K562 (cell line): ENCODE data around the gene ARHGEF4. TPM values are rescaled to one million over a fixed set of nuclear protein-coding genes. Genes with fewer than 3 reads are reported as not detected.

Source experiments
- ATAC-seq: fragments of 200-7000 bp; cut with Tn5 transposase; 3 replicates; pipeline ENCODE4 v1.9.1; 2020; ENCODE audit warnings: moderate library complexity
- BruUV-seq: library from RNA; stranded (reverse); fragments of 400-500 nt; replicated peaks from 2 replicates; lab custom pipeline; 2021; lab: Mats Ljungman, UMichigan
- CTCF ChIA-PET: fragments of 300-600 bp; formaldehyde crosslinking; extraction: SDS; loops from one replicate; lab custom pipeline; 2021; ENCODE audit warnings: low intra/inter-chr PET ratio; lab: Yijun Ruan, JAX
- POLR2A ChIA-PET: fragments of 300-600, 350-650 bp; sonication (Branson Sonifier 250); formaldehyde crosslinking; extraction: SDS; loops from one replicate; lab custom pipeline; 2021; ENCODE audit warnings: antibody characterized with exemption, inconsistent platforms; lab: Yijun Ruan, JAX
- DNase-seq, 4 experiments: peaks; one replicate each; pipeline versions ENCODE4 v3.0.0 to v3.0.0-alpha.2; 2011 to 2018; ENCODE audit warnings: low spot score in 3 of 4, mixed read lengths in 3 of 4; ENCODE audit errors: extremely low read depth in 1 of 4
- FAIRE-seq: peaks from 2 replicates; lab custom pipeline; 2011; peaks lifted over from hg19 to GRCh38; lab: Jason Lieb, UNC
- H2AFZ ChIP-seq: 2 replicates; pipeline ENCODE4 v1.6.0; 2011; ENCODE audit warnings: low read depth, low read length, control low read depth, inconsistent platforms
- H3K27ac ChIP-seq: fragments of 200-600 bp; 3 replicates; pipeline ENCODE4 v1.8.0; 2011; ENCODE audit warnings: low read depth, mild to moderate bottlenecking, control low read depth, inconsistent platforms, low read length, moderate library complexity, mixed read lengths; ENCODE audit errors: extremely low read depth
- H3K27me3 ChIP-seq, 2 experiments: fragments of 300-600 bp in 1 of 2; 2 replicates in 1 of 2; 3 replicates in 1 of 2; pipeline versions ENCODE4 v1.6.0 to v1.8.0; 2011; ENCODE audit warnings: inconsistent platforms in 2 of 2, low read length in 2 of 2, mild to moderate bottlenecking in 1 of 2, mixed read lengths in 1 of 2, moderate library complexity in 1 of 2; ENCODE audit not compliant: control insufficient read depth in 2 of 2, insufficient read depth in 2 of 2
- H3K36me3 ChIP-seq: fragments of 300-600 bp; 3 replicates; pipeline ENCODE4 v1.8.0; 2011; ENCODE audit warnings: mild to moderate bottlenecking, low read length, inconsistent platforms; ENCODE audit not compliant: control insufficient read depth, insufficient read depth
- H3K4me1 ChIP-seq, 2 experiments: fragments of 200-600 bp in 1 of 2; replicated peaks in 1 of 2; 2 replicates in 1 of 2; 3 replicates in 1 of 2; pipeline versions ENCODE4 v1.5.1 to v1.8.0; 2011; ENCODE audit warnings: inconsistent platforms in 2 of 2, low read length in 2 of 2, mild to moderate bottlenecking in 1 of 2, mixed read lengths in 1 of 2, moderate library complexity in 1 of 2; ENCODE audit not compliant: control insufficient read depth in 2 of 2, insufficient read depth in 2 of 2
- H3K4me2 ChIP-seq: 2 replicates; pipeline ENCODE4 v1.6.1; 2011; ENCODE audit warnings: low read length, control low read depth, inconsistent platforms, mixed read lengths; ENCODE audit not compliant: insufficient read depth
- H3K4me3 ChIP-seq: fragments of 200-600 bp; sonication (generic), shearing (Covaris generic); 2 replicates; pipeline ENCODE4 v1.5.1; 2016; ENCODE audit warnings: control low read depth, inconsistent platforms
- H3K79me2 ChIP-seq: fragments of 200-600 bp; 3 replicates; pipeline ENCODE4 v1.8.0; 2011; ENCODE audit warnings: low read length, inconsistent platforms; ENCODE audit not compliant: control insufficient read depth, insufficient read depth
- H3K9ac ChIP-seq, 2 experiments: 2 replicates each; pipeline versions ENCODE4 v1.6.0 to v1.6.1; 2011; ENCODE audit warnings: low read depth in 2 of 2, low read length in 2 of 2, control low read depth in 1 of 2, inconsistent platforms in 1 of 2, mild to moderate bottlenecking in 1 of 2, mixed read lengths in 1 of 2; ENCODE audit not compliant: insufficient read depth in 1 of 2
- H3K9me1 ChIP-seq: one replicate; pipeline ENCODE4 v1.6.0; 2011; ENCODE audit warnings: inconsistent platforms, mild to moderate bottlenecking, low read length, moderate library complexity; ENCODE audit not compliant: control insufficient read depth, insufficient read depth
- H3K9me3 ChIP-seq: replicated peaks from 2 replicates; pipeline ENCODE4 v1.5.1; 2011; ENCODE audit warnings: low read depth, low read length, inconsistent platforms; ENCODE audit not compliant: control insufficient read depth, insufficient read depth
- H4K20me1 ChIP-seq: replicated peaks from 2 replicates; pipeline ENCODE4 v1.6.1; 2011; ENCODE audit warnings: low read length, inconsistent platforms, mixed read lengths; ENCODE audit not compliant: control insufficient read depth, insufficient read depth
- PBX2 ChIP-seq, 2 experiments: IDR thresholded peaks in 1 of 2; conservative IDR thresholded peaks in 1 of 2; 2 replicates each; pipeline ENCODE4 v1.6.1; 2016; ENCODE audit warnings: low read depth in 2 of 2, mild to moderate bottlenecking in 1 of 2, missing compliant biosample characterization in 1 of 2, missing genetic modification characterization in 1 of 2, moderate library complexity in 1 of 2
- WGBS: fragments of 100-300 bp; shearing (Covaris generic); methylation state at CpG from one replicate; pipeline ENCODE4 v1.1.6; 2016; ENCODE audit warnings: low coverage, mixed read lengths; ENCODE audit not compliant: insufficient coverage; ENCODE audit errors: missing lambda C conversion rate; 5-methylcytosine and 5-hydroxymethylcytosine counted together
- in situ Hi-C: fragments of 300-500 bp; cut with MboI; formaldehyde crosslinking; loops from 4 replicates; pipeline ENCODE4 v1.15.0; 2018; ENCODE audit warnings: inconsistent platforms, mixed read lengths
- intact Hi-C: fragments of 100-400 bp; cut with micrococcal nuclease; formaldehyde crosslinking; loops from 2 replicates; pipeline ENCODE4 v1.14.2; 2022
- polyA plus RNA-seq, 8 experiments: library from polyadenylated mRNA; depleted of rRNA in 4 of 8; stranded (reverse) in 5 of 8; unstranded in 3 of 8; fragments of >200 nt; fragmentation: Nextera tagmentation in 2 of 8; fragmentation: Illumina TruSeq in 1 of 8; extraction: Ambion mirVana in 2 of 8; extraction: Trizol in 1 of 8; gene quantifications; 2 replicates each; pipeline versions ENCODE4 v1.2.1 to v1.2.3, GENCODE V29; 2011 to 2014; ENCODE audit warnings: inconsistent platforms in 1 of 8, missing spikeins in 1 of 8
- total RNA-seq, 7 experiments: library from RNA; depleted of rRNA in 6 of 7; stranded (reverse); fragments of >200 nt in 6 of 7; fragmentation: Illumina TruSeq in 2 of 7; extraction: Trizol in 2 of 7; gene quantifications; 2 replicates each; pipeline versions ENCODE4 v1.2.1 to v1.2.3, GENCODE V29; 2011 to 2021; ENCODE audit warnings: low replicate concordance in 1 of 7
- TF ChIP-seq, protein P1 (sequence below): fragments of 450-650 bp; IDR thresholded peaks from 2 replicates; pipeline ENCODE4 v1.6.1; 2016
- TF ChIP-seq, protein P2 (sequence below): sonication (generic); formaldehyde crosslinking; IDR thresholded peaks from 2 replicates; pipeline ENCODE4 v1.8.1; 2022; ENCODE audit warnings: missing genetic modification reagents

ARHGEF4 gene
- total and polyA plus RNA-seq, 9 of the 15 experiments (the other 6 are each of a cell fraction or from before 2014, with no cell fraction given): not detected

DNA sequence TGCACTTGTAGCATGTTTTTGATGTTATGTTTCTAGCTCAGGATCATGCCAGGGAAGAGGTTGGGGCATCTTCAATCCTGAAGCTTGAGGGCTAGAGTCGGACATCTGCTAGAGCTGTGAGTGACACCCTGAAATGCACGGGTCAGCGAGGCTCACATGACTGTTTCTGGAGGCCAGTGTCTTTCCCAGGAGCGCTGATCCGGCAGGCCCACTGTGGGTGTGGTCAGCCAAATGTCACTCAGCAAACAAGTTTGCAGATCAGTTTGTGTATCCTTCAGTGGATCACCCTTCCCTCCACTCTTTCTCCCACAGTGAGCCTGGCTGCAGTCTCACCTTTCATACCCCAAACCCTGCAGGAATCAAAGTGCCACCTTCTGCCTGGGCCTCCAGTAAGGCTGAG, 23.0 kb upstream of the ARHGEF4 start:
- in situ Hi-C loops: no loop called here
- H2AFZ ChIP-seq: no peak overlapping the region
- no peaks in the 10 kb centered on the region for H4K20me1 ChIP-seq
- ATAC-seq: no peak; the same call in 2 of the 3 replicates
- no peaks in the 10 kb centered on the region for H3K9me1 ChIP-seq
- intact Hi-C loops: no loop called here
- peak; percentile 35 for FAIRE-seq
- H3K27ac ChIP-seq: no peak overlapping the region
- H3K9ac ChIP-seq: no peak overlapping the region
- H3K79me2 ChIP-seq: no peaks in the 10 kb centered on the region
- H3K4me2 ChIP-seq: no peak overlapping the region
- ChIA-PET POLR2A (no interaction called here), CTCF (interaction anchor here (0.7 kb wide), 1 partner anchor 16 kb away, joined by 4 read pairs; no protein-coding TSS in a partner anchor)
- H3K9me3 ChIP-seq: no peaks in the 10 kb centered on the region
- 0% methylated on average over 5 of the region's 5 CpGs for WGBS
- DNase-seq: no peak
- H3K4me3 ChIP-seq: no peak overlapping the region
- BruUV-seq: no TSS peak
- TF ChIP-seq PBX2 (CRISPR knock-in tag; IDR thresholded peaks at IDR 0.05; ENCODE audit: low read depth): no peak
- TF ChIP-seq PBX2 (tag; conservative IDR thresholded peaks at IDR 0.05; ENCODE audit: low read depth): peak; percentile 54
- TF ChIP-seq, protein P1, sequence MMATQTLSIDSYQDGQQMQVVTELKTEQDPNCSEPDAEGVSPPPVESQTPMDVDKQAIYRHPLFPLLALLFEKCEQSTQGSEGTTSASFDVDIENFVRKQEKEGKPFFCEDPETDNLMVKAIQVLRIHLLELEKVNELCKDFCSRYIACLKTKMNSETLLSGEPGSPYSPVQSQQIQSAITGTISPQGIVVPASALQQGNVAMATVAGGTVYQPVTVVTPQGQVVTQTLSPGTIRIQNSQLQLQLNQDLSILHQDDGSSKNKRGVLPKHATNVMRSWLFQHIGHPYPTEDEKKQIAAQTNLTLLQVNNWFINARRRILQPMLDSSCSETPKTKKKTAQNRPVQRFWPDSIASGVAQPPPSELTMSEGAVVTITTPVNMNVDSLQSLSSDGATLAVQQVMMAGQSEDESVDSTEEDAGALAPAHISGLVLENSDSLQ: peak; percentile 73
- TF ChIP-seq, protein P2, sequence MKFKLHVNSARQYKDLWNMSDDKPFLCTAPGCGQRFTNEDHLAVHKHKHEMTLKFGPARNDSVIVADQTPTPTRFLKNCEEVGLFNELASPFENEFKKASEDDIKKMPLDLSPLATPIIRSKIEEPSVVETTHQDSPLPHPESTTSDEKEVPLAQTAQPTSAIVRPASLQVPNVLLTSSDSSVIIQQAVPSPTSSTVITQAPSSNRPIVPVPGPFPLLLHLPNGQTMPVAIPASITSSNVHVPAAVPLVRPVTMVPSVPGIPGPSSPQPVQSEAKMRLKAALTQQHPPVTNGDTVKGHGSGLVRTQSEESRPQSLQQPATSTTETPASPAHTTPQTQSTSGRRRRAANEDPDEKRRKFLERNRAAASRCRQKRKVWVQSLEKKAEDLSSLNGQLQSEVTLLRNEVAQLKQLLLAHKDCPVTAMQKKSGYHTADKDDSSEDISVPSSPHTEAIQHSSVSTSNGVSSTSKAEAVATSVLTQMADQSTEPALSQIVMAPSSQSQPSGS (CRISPR knock-in tag): no peak
- TF ChIP-seq, all 486 proteins: peak for 2
- H3K27me3 ChIP-seq: peaks cover 9 to 40% of the 10 kb centered on the region in 2 experiments; a peak in 4 of 5 replicates
- no peaks in the 10 kb centered on the region for H3K4me1 ChIP-seq
- no peaks in the 10 kb centered on the region for H3K36me3 ChIP-seq
